ENCODE measurements around the gene VAPB. TPM values are rescaled to one million over a fixed set of nuclear protein-coding genes. Genes with fewer than 3 reads are reported as not detected.

VAPB gene
- total and polyA plus RNA-seq, 7 donors: 23.4 to 47.6 (median 36.9) TPM

DNA sequence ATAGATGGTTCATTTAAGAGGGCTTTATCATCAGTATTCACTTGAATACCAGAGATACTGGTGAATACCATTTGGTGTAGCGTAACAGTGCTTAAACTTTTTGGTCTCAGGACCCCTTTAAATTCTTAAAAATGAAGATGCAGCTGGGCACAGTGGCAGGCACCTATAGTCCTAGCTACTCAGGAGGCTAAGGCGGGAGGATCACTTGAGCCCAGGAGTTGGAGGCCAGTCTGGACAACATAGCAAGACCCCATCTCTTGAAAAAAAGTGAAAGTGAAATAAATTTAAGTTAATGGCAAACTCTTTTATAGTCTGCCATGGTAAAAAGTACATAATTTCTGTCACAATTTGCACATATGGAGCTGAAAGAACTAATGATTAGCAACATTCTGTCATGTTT lies 39.3 kb downstream of the VAPB start:
- no peak overlapping the region for H3K27ac ChIP-seq
- H3K9me3 ChIP-seq: no peaks in the 10 kb centered on the region
- TF ChIP-seq, protein P1, sequence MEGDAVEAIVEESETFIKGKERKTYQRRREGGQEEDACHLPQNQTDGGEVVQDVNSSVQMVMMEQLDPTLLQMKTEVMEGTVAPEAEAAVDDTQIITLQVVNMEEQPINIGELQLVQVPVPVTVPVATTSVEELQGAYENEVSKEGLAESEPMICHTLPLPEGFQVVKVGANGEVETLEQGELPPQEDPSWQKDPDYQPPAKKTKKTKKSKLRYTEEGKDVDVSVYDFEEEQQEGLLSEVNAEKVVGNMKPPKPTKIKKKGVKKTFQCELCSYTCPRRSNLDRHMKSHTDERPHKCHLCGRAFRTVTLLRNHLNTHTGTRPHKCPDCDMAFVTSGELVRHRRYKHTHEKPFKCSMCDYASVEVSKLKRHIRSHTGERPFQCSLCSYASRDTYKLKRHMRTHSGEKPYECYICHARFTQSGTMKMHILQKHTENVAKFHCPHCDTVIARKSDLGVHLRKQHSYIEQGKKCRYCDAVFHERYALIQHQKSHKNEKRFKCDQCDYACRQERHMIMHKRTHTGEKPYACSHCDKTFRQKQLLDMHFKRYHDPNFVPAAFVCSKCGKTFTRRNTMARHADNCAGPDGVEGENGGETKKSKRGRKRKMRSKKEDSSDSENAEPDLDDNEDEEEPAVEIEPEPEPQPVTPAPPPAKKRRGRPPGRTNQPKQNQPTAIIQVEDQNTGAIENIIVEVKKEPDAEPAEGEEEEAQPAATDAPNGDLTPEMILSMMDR (IDR thresholded peaks at IDR 0.05): no peak
- TF ChIP-seq POLR2A (IDR thresholded peaks at IDR 0.05) (no peak), EP300 (IDR thresholded peaks at IDR 0.05) (no peak)
- intact Hi-C loops (cut with DNase I): no loop called here
- WGBS, 2 donors: 97 to 99% methylated on average over 2 of the region's 2 CpGs
- H3K27me3 ChIP-seq: no peaks in the 10 kb centered on the region
- peaks cover 0 to 35% (median 23%) of the 10 kb centered on the region in 4 donors for H3K4me1 ChIP-seq
- DNase-seq: no peak
- no peak overlapping the region for H3K4me3 ChIP-seq
- H3K36me3 ChIP-seq: no peaks in the 10 kb centered on the region

DNA sequence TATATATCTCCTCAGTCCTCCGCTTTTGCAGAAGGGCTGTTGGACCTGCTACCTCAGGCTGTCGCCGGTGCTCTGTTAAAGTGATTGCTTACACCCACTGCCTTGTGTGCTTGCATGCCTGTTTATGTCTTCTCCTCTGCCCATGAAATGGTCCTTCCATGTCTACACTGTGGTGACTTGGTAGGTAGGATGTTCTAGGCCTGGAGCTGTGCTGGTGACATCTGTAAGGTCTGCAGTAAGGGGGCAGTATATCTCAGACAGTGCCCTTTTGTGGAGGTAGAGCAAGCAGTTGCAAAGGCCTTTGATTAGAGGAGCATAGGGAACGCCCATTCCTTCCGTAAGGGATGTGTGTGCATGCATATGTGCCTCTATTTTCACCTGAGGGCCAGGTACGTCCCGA lies 40.3 kb downstream of the VAPB start:
- Histone ChIP-seq H3K9me3 (no peaks in the 10 kb centered on the region), H3K36me3 (no peaks in the 10 kb centered on the region), H3K27me3 (no peaks in the 10 kb centered on the region), H3K4me3 (no peak overlapping the region), H3K4me1 (peaks cover 0 to 45% (median 28%) of the 10 kb centered on the region in 4 donors), H3K27ac (no peak overlapping the region)
- DNase-seq: no peak
- TF ChIP-seq EP300 (IDR thresholded peaks at IDR 0.05) (no peak), POLR2A (IDR thresholded peaks at IDR 0.05) (no peak), POLR2AphosphoS5 (IDR thresholded peaks at IDR 0.05) (no peak)
- TF ChIP-seq, protein P1 (IDR thresholded peaks at IDR 0.05): no peak
- intact Hi-C loops (cut with DNase I): no loop called here
- 86 to 91% methylated on average over 7 of the region's 7 CpGs for WGBS, 2 donors

DNA sequence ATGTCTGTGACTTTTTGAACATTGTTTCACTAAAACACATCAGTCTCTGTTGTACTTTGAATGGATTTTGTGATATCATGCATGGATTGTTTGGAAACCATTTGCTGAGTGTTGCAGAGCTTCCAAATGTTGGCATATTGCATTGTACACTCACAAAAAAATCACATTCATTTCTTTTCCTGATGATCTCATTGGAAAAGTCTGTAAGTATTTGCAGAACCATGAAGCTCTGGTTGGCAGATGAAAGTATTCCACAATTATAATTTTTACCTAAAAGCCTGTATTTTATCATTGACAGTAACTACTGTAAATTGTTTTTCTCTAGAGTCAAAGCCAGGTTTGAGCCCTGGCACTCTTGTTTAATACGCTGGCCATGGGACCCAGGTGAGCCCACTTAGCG lies 42.1 kb downstream of the VAPB start:
- WGBS, 2 donors: 93 to 97% methylated on average over 2 of the region's 2 CpGs
- H3K27me3 ChIP-seq: no peaks in the 10 kb centered on the region
- no peak overlapping the region for H3K4me3 ChIP-seq
- no peaks in the 10 kb centered on the region for H3K36me3 ChIP-seq
- peak overlapping the region in 3 of 4 donors; percentile 14 to 52 (median 30) for H3K27ac ChIP-seq
- peaks cover 0 to 37% (median 28%) of the 10 kb centered on the region in 4 donors for H3K4me1 ChIP-seq
- TF ChIP-seq, protein P1 (IDR thresholded peaks at IDR 0.05): no peak
- TF ChIP-seq POLR2A (IDR thresholded peaks at IDR 0.05) (no peak), EP300 (IDR thresholded peaks at IDR 0.05) (no peak), POLR2AphosphoS5 (IDR thresholded peaks at IDR 0.05) (no peak)
- intact Hi-C loops (cut with DNase I): no loop called here
- H3K9me3 ChIP-seq: no peaks in the 10 kb centered on the region
- no peak for DNase-seq

DNA sequence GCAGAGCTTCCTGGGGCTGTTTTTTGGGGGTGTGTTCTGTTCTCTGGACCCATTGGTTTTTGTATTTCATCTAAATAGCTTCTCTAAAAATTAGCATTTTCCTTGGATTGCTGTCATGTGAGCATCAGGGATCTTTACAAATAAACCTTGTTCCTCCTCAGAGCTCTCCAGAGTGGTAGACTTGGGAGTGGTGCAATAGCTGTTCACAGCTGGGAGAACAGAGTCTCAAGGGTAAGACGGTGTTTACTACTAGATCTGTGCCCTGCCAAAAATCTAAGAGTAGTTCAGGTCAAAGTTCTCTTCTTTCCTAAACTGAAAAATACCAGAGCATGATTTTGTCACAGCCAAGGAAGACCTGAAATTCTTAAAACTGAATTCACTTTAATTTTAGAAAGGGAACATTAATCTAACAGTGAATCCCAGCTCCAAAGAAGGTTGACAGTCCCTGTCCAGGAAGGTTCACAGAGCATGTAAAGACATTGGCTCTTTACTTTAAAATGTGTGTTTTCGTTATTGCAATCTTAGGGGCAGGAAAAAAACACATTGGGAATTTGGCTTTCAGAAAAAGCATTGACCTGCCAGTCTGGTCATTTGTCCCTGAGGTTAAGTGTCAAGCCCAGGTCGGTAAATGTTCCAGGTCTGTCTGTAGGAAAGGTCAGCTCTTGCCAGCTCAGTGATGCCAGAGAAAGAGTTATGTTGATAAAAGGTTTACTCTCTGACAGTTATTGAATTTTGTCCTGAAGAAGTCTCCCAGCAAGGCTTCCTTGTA lies 43.3 kb downstream of the VAPB start:
- intact Hi-C loops (cut with DNase I): no loop called here
- Histone ChIP-seq H3K36me3 (peaks cover 0 to 5% (median 0%) of the 10 kb centered on the region in 4 donors), H3K27ac (peak overlapping the region; percentile 14 to 55 (median 50)), H3K4me3 (no peak overlapping the region), H3K27me3 (no peaks in the 10 kb centered on the region), H3K9me3 (no peaks in the 10 kb centered on the region), H3K4me1 (peaks cover 0 to 37% (median 28%) of the 10 kb centered on the region in 4 donors)
- peak; percentile 79 for DNase-seq
- peak in 2 of 4 donors; percentile 9 to 32 for TF ChIP-seq POLR2AphosphoS5 (IDR thresholded peaks at IDR 0.05)
- TF ChIP-seq, protein P1 (IDR thresholded peaks at IDR 0.05): no peak
- 52 to 76% methylated on average over 3 of the region's 3 CpGs for whole genome bisulfite sequencing, 2 donors
